Endothelial cell of hepatic sinusoid (primary cell): ENCODE results near the gene MICALL2.

Experiments used
- in situ Hi-C: cut with HindIII; loops from 2 replicates; pipeline ENCODE4 v1.10.0; 2017; ENCODE audit warnings: low sequenced_read_pairs

MICALL2 gene

GRCh38 chr7:1421020-1421790 lies 38.1 kb downstream of the MICALL2 start:
- in situ Hi-C loops, result loop anchor here (5.0 kb wide), 1 partner anchor 124 kb away; no protein-coding TSS in a partner anchor

- in situ Hi-C loops, result loop anchor here (5.0 kb wide), 1 partner anchor 122 kb away; no protein-coding TSS in a partner anchor
Measured at GRCh38 chr7:1419688-1420087, 39.6 kb downstream of the MICALL2 start.

GRCh38 chr7:1419310-1419634 lies 40.0 kb downstream of the MICALL2 start:
- in situ Hi-C loops, result no loop called here

GRCh38 chr7:1418505-1419309 lies 40.6 kb downstream of the MICALL2 start:
- in situ Hi-C loops, result no loop called here

GRCh38 chr7:1415389-1415990 lies 43.8 kb downstream of the MICALL2 start:
- in situ Hi-C loops, result no loop called here

GRCh38 chr7:1413936-1414639 lies 45.2 kb downstream of the MICALL2 start:
- in situ Hi-C loops, result no loop called here

GRCh38 chr7:1412322-1413261 lies 46.7 kb downstream of the MICALL2 start:
- in situ Hi-C loops, result no loop called here

- in situ Hi-C loops, result no loop called here
Measured at GRCh38 chr7:1411414-1411813, 47.9 kb downstream of the MICALL2 start.

GRCh38 chr7:1410992-1411391 lies 48.3 kb downstream of the MICALL2 start:
- in situ Hi-C loops, result no loop called here

- in situ Hi-C loops, result no loop called here
Measured at GRCh38 chr7:1409555-1409954, 49.7 kb downstream of the MICALL2 start.

GRCh38 chr7:1408466-1408865 lies 50.8 kb downstream of the MICALL2 start:
- in situ Hi-C loops, result no loop called here

GRCh38 chr7:1407892-1408291 lies 51.4 kb downstream of the MICALL2 start:
- in situ Hi-C loops, result no loop called here

GRCh38 chr7:1404898-1405548 lies 54.2 kb downstream of the MICALL2 start:
- in situ Hi-C loops, result no loop called here

GRCh38 chr7:1404460-1404809 lies 54.8 kb downstream of the MICALL2 start:
- in situ Hi-C loops, result no loop called here

- in situ Hi-C loops, result no loop called here
Measured at GRCh38 chr7:1403638-1404459, 55.4 kb downstream of the MICALL2 start.

- in situ Hi-C loops, result no loop called here
Measured at GRCh38 chr7:1402791-1403637, 56.3 kb downstream of the MICALL2 start.

GRCh38 chr7:1402110-1402790 lies 57.0 kb downstream of the MICALL2 start:
- in situ Hi-C loops, result no loop called here
